HL-60 (cell line): Measurements from ENCODE around the gene ROBO1.
"Not testable (repeated sequence)": the region's sequence is repeated elsewhere in the genome, so short reads cannot be mapped to it uniquely, and the experiment has no call there.

Experiments used
- DNase-seq, 2 experiments: peaks; one replicate each; pipeline ENCODE4 v3.0.0-alpha.2; 2010 to 2020; ENCODE audit warnings: low read depth in 1 of 2, low spot score in 1 of 2
- H3K27ac ChIP-seq: fragments of 250-450 bp; sonication (Bioruptor Pico); replicated peaks from 2 replicates; pipeline ENCODE4 v1.5.1; 2020; ENCODE audit warnings: mild to moderate bottlenecking, moderate library complexity
- H3K27me3 ChIP-seq: fragments of 250-450 bp; sonication (Bioruptor Pico); 2 replicates; pipeline ENCODE4 v1.5.1; 2021; ENCODE audit warnings: mild to moderate bottlenecking, moderate library complexity; ENCODE audit not compliant: insufficient read depth, poor library complexity, severe bottlenecking
- H3K4me3 ChIP-seq: replicated peaks from 2 replicates; pipeline ENCODE4 v1.5.1; 2011; ENCODE audit warnings: mild to moderate bottlenecking, control low read depth, low read length; ENCODE audit not compliant: insufficient read depth
- GABPA ChIP-seq: IDR thresholded peaks from 2 replicates; pipeline ENCODE4 v1.6.1; 2012; ENCODE audit warnings: low read depth
- POLR2AphosphoS5 ChIP-seq: IDR thresholded peaks from 2 replicates; pipeline ENCODE4 v1.6.1; 2012; ENCODE audit warnings: low read depth
- REST ChIP-seq: IDR thresholded peaks from 2 replicates; pipeline ENCODE4 v1.6.1; 2012; ENCODE audit warnings: low read depth; ENCODE audit not compliant: insufficient replicate concordance
- SPI1 ChIP-seq: IDR thresholded peaks from 2 replicates; pipeline ENCODE4 v1.6.1; 2012; ENCODE audit warnings: low read depth, mild to moderate bottlenecking, borderline replicate concordance
- TF ChIP-seq, protein P1 (sequence below): IDR thresholded peaks from one replicate; pipeline ENCODE4 v1.5.1; 2011; ENCODE audit warnings: low read length, control low read depth, inconsistent platforms; ENCODE audit not compliant: insufficient read depth

The ROBO1 gene

GRCh38 chr3:78750291-78750690, 1017.5 kb downstream of the ROBO1 start:
- H3K4me3 ChIP-seq, H3K27ac ChIP-seq, H3K27me3 ChIP-seq, DNase-seq: not testable (repeated sequence)

DNA sequence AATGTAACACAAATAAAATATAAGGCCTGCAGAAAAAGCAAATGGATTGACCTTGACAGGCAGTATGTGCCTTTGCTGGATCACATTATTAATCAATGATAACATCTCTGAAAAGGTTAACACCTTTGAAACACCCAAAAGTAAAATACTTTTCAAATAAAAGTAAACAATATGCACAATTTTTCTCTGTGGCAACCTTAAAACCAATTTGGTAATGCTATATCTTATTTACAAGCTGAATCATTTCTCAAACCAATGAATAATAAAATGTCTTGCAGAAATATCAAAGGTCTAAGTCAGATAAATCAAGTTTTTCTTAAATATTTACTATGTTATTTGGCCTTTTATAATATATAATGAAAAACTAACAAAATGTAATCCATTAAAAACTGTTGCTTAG, 1018.7 kb downstream of the ROBO1 start:
- TF ChIP-seq GABPA (no peak), REST (no peak), SPI1 (no peak), POLR2AphosphoS5 (no peak)
- TF ChIP-seq, protein P1, sequence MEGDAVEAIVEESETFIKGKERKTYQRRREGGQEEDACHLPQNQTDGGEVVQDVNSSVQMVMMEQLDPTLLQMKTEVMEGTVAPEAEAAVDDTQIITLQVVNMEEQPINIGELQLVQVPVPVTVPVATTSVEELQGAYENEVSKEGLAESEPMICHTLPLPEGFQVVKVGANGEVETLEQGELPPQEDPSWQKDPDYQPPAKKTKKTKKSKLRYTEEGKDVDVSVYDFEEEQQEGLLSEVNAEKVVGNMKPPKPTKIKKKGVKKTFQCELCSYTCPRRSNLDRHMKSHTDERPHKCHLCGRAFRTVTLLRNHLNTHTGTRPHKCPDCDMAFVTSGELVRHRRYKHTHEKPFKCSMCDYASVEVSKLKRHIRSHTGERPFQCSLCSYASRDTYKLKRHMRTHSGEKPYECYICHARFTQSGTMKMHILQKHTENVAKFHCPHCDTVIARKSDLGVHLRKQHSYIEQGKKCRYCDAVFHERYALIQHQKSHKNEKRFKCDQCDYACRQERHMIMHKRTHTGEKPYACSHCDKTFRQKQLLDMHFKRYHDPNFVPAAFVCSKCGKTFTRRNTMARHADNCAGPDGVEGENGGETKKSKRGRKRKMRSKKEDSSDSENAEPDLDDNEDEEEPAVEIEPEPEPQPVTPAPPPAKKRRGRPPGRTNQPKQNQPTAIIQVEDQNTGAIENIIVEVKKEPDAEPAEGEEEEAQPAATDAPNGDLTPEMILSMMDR = no peak
- no peak overlapping the region for H3K4me3 ChIP-seq
- H3K27me3 ChIP-seq = no peaks in the 10 kb centered on the region
- H3K27ac ChIP-seq = no peak overlapping the region
- no peak for DNase-seq

DNA sequence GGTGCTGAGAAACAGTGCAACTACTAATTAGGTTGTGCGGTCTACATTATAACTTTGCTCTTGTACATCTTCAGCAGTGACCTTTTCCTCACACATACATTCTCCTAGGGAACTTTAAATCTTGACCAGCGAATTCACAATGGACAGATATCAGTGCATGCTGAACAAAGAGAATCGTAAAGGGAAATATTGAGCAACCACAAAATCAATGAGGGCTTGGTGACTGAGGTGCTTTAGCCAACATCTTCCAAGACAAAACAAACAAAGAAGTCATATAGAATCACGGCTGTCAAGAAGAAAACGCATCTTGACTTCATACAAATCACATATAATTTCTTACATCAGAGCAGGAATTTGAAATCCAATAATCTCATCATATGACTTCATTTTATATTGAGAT, 1022.0 kb downstream of the ROBO1 start:
- TF ChIP-seq POLR2AphosphoS5 = no peak
- TF ChIP-seq, protein P1 = no peak
- TF ChIP-seq SPI1 = no peak
- no peak for TF ChIP-seq GABPA
- TF ChIP-seq REST = no peak
- H3K27me3 ChIP-seq = no peaks in the 10 kb centered on the region
- DNase-seq = no peak
- H3K27ac ChIP-seq = no peak overlapping the region
- no peak overlapping the region for H3K4me3 ChIP-seq

- no peaks in the 10 kb centered on the region for H3K27me3 ChIP-seq
- no peak for DNase-seq
- H3K27ac ChIP-seq = no peak overlapping the region
- TF ChIP-seq, protein P1 = no peak
- TF ChIP-seq GABPA = no peak
- TF ChIP-seq POLR2AphosphoS5 = no peak
- TF ChIP-seq REST = no peak
- no peak for TF ChIP-seq SPI1
- no peak overlapping the region for H3K4me3 ChIP-seq
Observed at GRCh38 chr3:78742491-78742890, 1025.3 kb downstream of the ROBO1 start.
